GM19438 (cell line): ENCODE measurements around the gene ABHD3.
"Not testable (repeated sequence)": the region's sequence is repeated elsewhere in the genome, so short reads cannot be mapped to it uniquely, and the experiment has no call there.

Source experiments
- ATAC-seq: cut with Tn5 transposase; IDR thresholded peaks from one replicate; pipeline ENCODE4 v1.9.1; 2021; ENCODE audit warnings: low read depth; ENCODE audit not compliant: unreplicated experiment

The ABHD3 gene

GRCh38 chr18:21706386-21706865 lies 1.9 kb upstream of the ABHD3 start:
- ATAC-seq = no peak

GRCh38 chr18:21703241-21703820 lies 1.2 kb downstream of the ABHD3 start:
- ATAC-seq = no peak

GRCh38 chr18:21702602-21703001 lies 2.0 kb downstream of the ABHD3 start:
- ATAC-seq = no peak

- no peak for ATAC-seq
These were observed 3.0 kb downstream of the ABHD3 start for GRCh38 chr18:21701621-21702020.

- ATAC-seq = no peak
These were observed 4.0 kb downstream of the ABHD3 start for GRCh38 chr18:21700528-21701075.

GRCh38 chr18:21693322-21693721 lies 11.3 kb downstream of the ABHD3 start:
- no peak for ATAC-seq

GRCh38 chr18:21689736-21690135 lies 14.8 kb downstream of the ABHD3 start:
- no peak for ATAC-seq

- no peak for ATAC-seq
These were observed 18.1 kb downstream of the ABHD3 start for GRCh38 chr18:21686282-21687105.

- ATAC-seq = peak; percentile 82
These were observed 19.0 kb downstream of the ABHD3 start for GRCh38 chr18:21685556-21685981.

- peak; percentile 48 for ATAC-seq
These were observed 19.8 kb downstream of the ABHD3 start for GRCh38 chr18:21684731-21685130.

GRCh38 chr18:21682371-21683051 lies 22.1 kb downstream of the ABHD3 start:
- peak; percentile 38 for ATAC-seq

- no peak for ATAC-seq
These were observed 24.4 kb downstream of the ABHD3 start for GRCh38 chr18:21680161-21680560.

GRCh38 chr18:21678859-21679258 lies 25.7 kb downstream of the ABHD3 start:
- ATAC-seq = no peak

- not testable (repeated sequence) for ATAC-seq
These were observed 29.2 kb downstream of the ABHD3 start for GRCh38 chr18:21675354-21675753.

GRCh38 chr18:21672521-21673267 lies 31.9 kb downstream of the ABHD3 start:
- no peak for ATAC-seq

GRCh38 chr18:21669736-21670285 lies 34.8 kb downstream of the ABHD3 start:
- ATAC-seq = no peak

GRCh38 chr18:21664069-21664468 lies 40.5 kb downstream of the ABHD3 start:
- ATAC-seq = no peak

- ATAC-seq = no peak
These were observed 41.0 kb downstream of the ABHD3 start for GRCh38 chr18:21663578-21663977.

- no peak for ATAC-seq
These were observed 42.0 kb downstream of the ABHD3 start for GRCh38 chr18:21662581-21662980.

GRCh38 chr18:21660078-21660477 lies 44.5 kb downstream of the ABHD3 start:
- no peak for ATAC-seq
